Tibial artery (tissue), 4 donors: ENCODE results near the gene ERC1.

Source experiments
- DNase-seq, 2 donors: peaks; one replicate each; pipeline ENCODE4 v3.0.0-alpha.2; 2019
- H3K27ac ChIP-seq, 2 donors: fragments of 200-600 bp; sonication (generic) in 1 of 2; 1 replicate in 1 of 2; 2 replicates in 1 of 2; pipeline ENCODE4 v1.5.1; 2018 to 2019; ENCODE audit warnings: mild to moderate bottlenecking in 1 of 2
- H3K27me3 ChIP-seq, 2 donors: fragments of 200-600 bp; sonication (generic) in 1 of 2; one replicate each; pipeline versions ENCODE4 v1.5.1 to v1.6.0; 2016 to 2019
- H3K36me3 ChIP-seq, 3 donors: fragments of 200-600 bp; sonication (generic) in 2 of 3; one replicate each; pipeline ENCODE4 v1.5.1; 2016 to 2019; ENCODE audit warnings: mild to moderate bottlenecking in 2 of 3
- H3K4me1 ChIP-seq, 4 donors: fragments of 200-600 bp; sonication (generic) in 2 of 4; 1 replicate in 3 of 4; 2 replicates in 1 of 4; pipeline ENCODE4 v1.5.1; 2016 to 2019
- H3K4me3 ChIP-seq, 2 donors: fragments of 200-600 bp; sonication (generic) in 1 of 2; 1 replicate in 1 of 2; 2 replicates in 1 of 2; pipeline ENCODE4 v1.5.1; 2018 to 2019; ENCODE audit warnings: mild to moderate bottlenecking in 2 of 2
- H3K9me3 ChIP-seq, 3 donors: fragments of 200-600 bp; sonication (generic) in 1 of 3; one replicate each; pipeline ENCODE4 v1.5.1; 2016 to 2019
- CTCF ChIP-seq, 2 experiments: fragments of 200-600 bp in 1 of 2; fragments of 450-650 bp in 1 of 2; IDR thresholded peaks; one replicate each; pipeline ENCODE4 v1.5.1; 2017 to 2019; ENCODE audit warnings: antibody characterized with exemption in 2 of 2, mild to moderate bottlenecking in 1 of 2, moderate library complexity in 1 of 2
- intact Hi-C: fragments of 100-400 bp; cut with DNase I; formaldehyde crosslinking; loops from one replicate; pipeline ENCODE4 v1.15.0; 2023; ENCODE audit warnings: low total_unique reads

Gene ERC1

GRCh38 chr12:1167784-1168183, 176.8 kb downstream of the ERC1 start:
- intact Hi-C loops = no loop called here

GRCh38 chr12:1170411-1170810, 179.4 kb downstream of the ERC1 start:
- H3K36me3 ChIP-seq = peaks cover 0 to 16% (median 10%) of the 10 kb centered on the region in 3 donors
- TF ChIP-seq CTCF (IDR thresholded peaks at IDR 0.05) = no peak
- H3K4me1 ChIP-seq = no peaks in the 10 kb centered on the region
- no peak for DNase-seq
- H3K27me3 ChIP-seq = no peaks in the 10 kb centered on the region
- intact Hi-C loops = no loop called here
- H3K9me3 ChIP-seq = no peaks in the 10 kb centered on the region
- no peak overlapping the region for H3K27ac ChIP-seq
- no peak overlapping the region for H3K4me3 ChIP-seq

More at GRCh38 chr12:1167784-1168183, 176.8 kb downstream of the ERC1 start:
- TF ChIP-seq CTCF (IDR thresholded peaks at IDR 0.05) = no peak
- no peaks in the 10 kb centered on the region for H3K9me3 ChIP-seq
- peaks cover 0 to 16% (median 9%) of the 10 kb centered on the region in 3 donors for H3K36me3 ChIP-seq
- no peak overlapping the region for H3K27ac ChIP-seq
- no peaks in the 10 kb centered on the region for H3K4me1 ChIP-seq
- H3K27me3 ChIP-seq = no peaks in the 10 kb centered on the region
- DNase-seq = no peak
- no peak overlapping the region for H3K4me3 ChIP-seq

GRCh38 chr12:1171657-1172408, 180.8 kb downstream of the ERC1 start:
- Histone ChIP-seq H3K36me3 (peaks cover 0 to 16% (median 16%) of the 10 kb centered on the region in 3 donors), H3K4me3 (no peak overlapping the region), H3K27ac (no peak overlapping the region), H3K9me3 (no peaks in the 10 kb centered on the region), H3K27me3 (no peaks in the 10 kb centered on the region), H3K4me1 (no peaks in the 10 kb centered on the region)
- no peak for DNase-seq
- intact Hi-C loops = no loop called here
- no peak for TF ChIP-seq CTCF (IDR thresholded peaks at IDR 0.05)

GRCh38 chr12:1173781-1174617, 183.0 kb downstream of the ERC1 start:
- H3K4me3 ChIP-seq = no peak overlapping the region
- intact Hi-C loops = no loop called here
- DNase-seq = no peak
- H3K27ac ChIP-seq = no peak overlapping the region
- H3K27me3 ChIP-seq = no peaks in the 10 kb centered on the region
- no peaks in the 10 kb centered on the region for H3K4me1 ChIP-seq
- no peaks in the 10 kb centered on the region for H3K9me3 ChIP-seq
- TF ChIP-seq CTCF (IDR thresholded peaks at IDR 0.05) = no peak
- H3K36me3 ChIP-seq = peaks cover 0 to 6% (median 3%) of the 10 kb centered on the region in 3 donors

GRCh38 chr12:1174659-1175058, 183.6 kb downstream of the ERC1 start:
- peaks cover 0 to 6% (median 0%) of the 10 kb centered on the region in 3 donors for H3K36me3 ChIP-seq
- H3K27me3 ChIP-seq = no peaks in the 10 kb centered on the region
- H3K4me3 ChIP-seq = no peak overlapping the region
- H3K9me3 ChIP-seq = no peaks in the 10 kb centered on the region
- H3K4me1 ChIP-seq = no peaks in the 10 kb centered on the region
- no peak for TF ChIP-seq CTCF (IDR thresholded peaks at IDR 0.05)
- no peak overlapping the region for H3K27ac ChIP-seq
- DNase-seq = no peak
- intact Hi-C loops = no loop called here
